ENCODE data around the gene ASTN2.

- no peak for TF ChIP-seq CTCF (conservative IDR thresholded peaks at IDR 0.05; ENCODE audit: low read length)
- no peak for TF ChIP-seq EZH2phosphoT487 (IDR thresholded peaks at IDR 0.05; ENCODE audit: borderline replicate concordance, low read depth, low read length)
These were observed 268.9 kb downstream of the ASTN2 start for GRCh38 chr9:117145811-117146490.
